Measurements from ENCODE around the gene SEMA3D. TPM values are rescaled to one million over a fixed set of nuclear protein-coding genes. Genes with fewer than 3 reads are reported as not detected.

The SEMA3D gene
- total and polyA plus RNA-seq, 4 donors = 0.53 to 49.0 (median 2.6) TPM

DNA sequence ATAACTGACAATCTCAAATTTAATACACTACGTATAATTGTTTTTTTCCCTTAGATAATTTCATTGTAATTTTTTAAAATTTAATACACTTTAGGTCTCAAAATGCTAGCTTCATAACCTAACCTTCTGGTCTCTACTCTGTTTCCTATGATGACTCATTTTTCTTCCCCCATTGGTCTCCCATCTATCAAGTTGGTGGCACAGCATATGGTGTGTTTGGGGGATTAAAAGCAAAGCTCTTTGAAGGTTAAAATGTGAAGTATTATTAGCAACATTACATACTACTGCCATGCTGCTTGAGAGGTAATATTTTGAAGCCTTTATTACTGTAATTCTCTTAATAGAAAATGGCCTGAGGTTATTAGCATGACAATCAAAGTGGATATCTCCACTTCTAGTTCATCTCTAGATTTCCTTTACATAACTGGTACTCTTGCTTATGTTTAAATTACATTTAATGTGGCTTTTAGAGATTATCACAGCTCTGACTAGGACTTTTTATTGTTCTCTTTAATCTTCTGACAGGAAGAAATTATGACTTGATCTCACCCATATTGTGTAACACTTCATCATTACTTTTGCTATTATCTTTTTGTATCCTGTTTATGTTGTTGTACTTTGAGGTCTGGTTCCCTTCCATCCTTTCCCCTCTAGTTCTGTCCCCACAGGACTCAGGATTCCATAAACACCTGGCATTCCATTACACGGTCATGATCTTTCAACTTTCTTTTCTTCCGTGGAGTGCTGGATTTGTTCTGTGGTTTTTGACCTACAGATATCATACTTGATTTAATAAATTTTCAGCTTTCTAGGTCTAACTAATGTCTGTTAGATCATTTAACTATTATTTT is 185.1 kb downstream of the SEMA3D start:
- H3K27me3 ChIP-seq (ENCODE audit: control insufficient read depth in 3 of 3, insufficient read depth in 3 of 3, low read length in 2 of 3) = no peaks in the 10 kb centered on the region
- TF ChIP-seq, protein P1, sequence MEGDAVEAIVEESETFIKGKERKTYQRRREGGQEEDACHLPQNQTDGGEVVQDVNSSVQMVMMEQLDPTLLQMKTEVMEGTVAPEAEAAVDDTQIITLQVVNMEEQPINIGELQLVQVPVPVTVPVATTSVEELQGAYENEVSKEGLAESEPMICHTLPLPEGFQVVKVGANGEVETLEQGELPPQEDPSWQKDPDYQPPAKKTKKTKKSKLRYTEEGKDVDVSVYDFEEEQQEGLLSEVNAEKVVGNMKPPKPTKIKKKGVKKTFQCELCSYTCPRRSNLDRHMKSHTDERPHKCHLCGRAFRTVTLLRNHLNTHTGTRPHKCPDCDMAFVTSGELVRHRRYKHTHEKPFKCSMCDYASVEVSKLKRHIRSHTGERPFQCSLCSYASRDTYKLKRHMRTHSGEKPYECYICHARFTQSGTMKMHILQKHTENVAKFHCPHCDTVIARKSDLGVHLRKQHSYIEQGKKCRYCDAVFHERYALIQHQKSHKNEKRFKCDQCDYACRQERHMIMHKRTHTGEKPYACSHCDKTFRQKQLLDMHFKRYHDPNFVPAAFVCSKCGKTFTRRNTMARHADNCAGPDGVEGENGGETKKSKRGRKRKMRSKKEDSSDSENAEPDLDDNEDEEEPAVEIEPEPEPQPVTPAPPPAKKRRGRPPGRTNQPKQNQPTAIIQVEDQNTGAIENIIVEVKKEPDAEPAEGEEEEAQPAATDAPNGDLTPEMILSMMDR (IDR thresholded peaks at IDR 0.05; ENCODE audit: control extremely low read depth, extremely low read depth) = no peak
- H3K9ac ChIP-seq (ENCODE audit: insufficient read depth in 1 of 2, low read length in 2 of 2) = no peak overlapping the region
- H3K27ac ChIP-seq (ENCODE audit: low read depth in 1 of 2, low read length in 1 of 2) = no peak overlapping the region
- WGBS, 2 donors = 73 to 83% methylated on average over 3 of the region's 3 CpGs
- peaks cover 0 to 3% (median 0%) of the 10 kb centered on the region in 5 donors for H3K4me1 ChIP-seq (ENCODE audit: control insufficient read depth in 5 of 5, insufficient read depth in 5 of 5, low read length in 5 of 5)
- ATAC-seq (ENCODE audit: insufficient read depth, low FRiP score) = no peak
- DNase-seq = no peak
- H3K4me3 ChIP-seq = no peak overlapping the region
- no peaks in the 10 kb centered on the region for H3K9me3 ChIP-seq (ENCODE audit: control insufficient read depth in 4 of 4, insufficient read depth in 3 of 4, low read length in 3 of 4)
- peaks cover 0 to 18% (median 7%) of the 10 kb centered on the region in 4 donors for H3K36me3 ChIP-seq (ENCODE audit: control insufficient read depth in 4 of 4, insufficient read depth in 4 of 4, low read length in 4 of 4)

DNA sequence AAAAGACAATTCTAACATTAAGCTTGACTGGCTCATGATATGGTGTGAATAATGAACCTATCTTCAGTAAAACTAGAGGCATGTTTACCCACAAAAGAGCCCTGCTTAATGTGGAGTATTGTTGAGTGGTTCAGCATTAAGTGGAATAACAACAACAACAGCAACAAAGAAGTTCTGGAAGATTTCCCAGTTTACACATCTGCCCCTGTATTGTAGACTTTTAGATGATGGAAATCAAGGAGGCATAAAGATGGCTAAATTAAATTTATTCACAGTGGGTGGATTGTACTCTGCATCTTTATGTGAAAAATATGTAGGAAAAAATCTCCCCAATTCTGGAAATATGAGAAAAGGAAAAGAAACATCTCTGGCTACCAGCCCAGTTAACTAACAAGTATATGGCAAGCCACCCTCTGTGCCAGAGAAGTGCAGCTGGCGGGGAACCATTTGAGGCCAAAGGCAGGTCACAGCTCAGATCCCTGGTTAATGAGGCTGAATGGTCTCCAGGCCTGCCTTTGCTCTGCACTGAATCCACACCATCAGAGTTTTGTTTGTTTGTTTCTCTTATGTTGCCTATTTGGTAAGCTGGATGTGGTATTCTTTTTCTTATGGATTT is 186.0 kb downstream of the SEMA3D start:
- Histone ChIP-seq H3K36me3 (ENCODE audit: control insufficient read depth in 4 of 4, insufficient read depth in 4 of 4, low read length in 4 of 4) (peaks cover 0 to 12% (median 6%) of the 10 kb centered on the region in 4 donors), H3K4me3 (no peak overlapping the region), H3K9ac (ENCODE audit: insufficient read depth in 1 of 2, low read length in 2 of 2) (no peak overlapping the region), H3K27ac (ENCODE audit: low read depth in 1 of 2, low read length in 1 of 2) (no peak overlapping the region), H3K9me3 (ENCODE audit: control insufficient read depth in 4 of 4, insufficient read depth in 3 of 4, low read length in 3 of 4) (no peaks in the 10 kb centered on the region), H3K27me3 (ENCODE audit: control insufficient read depth in 3 of 3, insufficient read depth in 3 of 3, low read length in 2 of 3) (no peaks in the 10 kb centered on the region), H3K4me1 (ENCODE audit: control insufficient read depth in 5 of 5, insufficient read depth in 5 of 5, low read length in 5 of 5) (peaks cover 0 to 3% (median 0%) of the 10 kb centered on the region in 5 donors)
- WGBS, 2 donors = 81 to 90% methylated on average over 1 of the region's 1 CpG
- DNase-seq = peak in 1 of 3 donors; percentile 45
- ATAC-seq (ENCODE audit: insufficient read depth, low FRiP score) = no peak
- TF ChIP-seq, protein P1 (IDR thresholded peaks at IDR 0.05; ENCODE audit: control extremely low read depth, extremely low read depth) = no peak

DNA sequence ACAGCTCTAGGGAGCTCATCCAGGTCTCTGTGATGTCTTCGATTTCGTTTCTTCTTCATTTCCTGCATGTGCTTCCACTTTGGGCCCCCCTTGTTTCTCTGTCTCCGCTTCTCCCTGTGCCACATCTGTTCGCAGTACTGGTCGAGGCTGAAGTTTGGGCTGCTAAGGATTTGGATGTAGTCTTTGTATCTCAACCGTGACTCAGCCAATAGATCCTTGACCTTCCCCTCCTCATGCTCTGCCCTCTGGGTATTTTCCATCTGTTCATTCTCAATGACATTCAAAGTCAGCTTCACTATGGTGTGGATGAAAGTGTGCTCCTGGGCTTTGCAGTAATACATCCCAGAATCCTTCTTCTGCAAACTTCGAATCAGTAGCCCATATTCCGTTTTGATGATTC is 187.4 kb downstream of the SEMA3D start:
- no peaks in the 10 kb centered on the region for H3K9me3 ChIP-seq (ENCODE audit: control insufficient read depth in 4 of 4, insufficient read depth in 3 of 4, low read length in 3 of 4)
- ATAC-seq (ENCODE audit: insufficient read depth, low FRiP score) (no peak), DNase-seq (no peak)
- TF ChIP-seq, protein P1 (IDR thresholded peaks at IDR 0.05; ENCODE audit: control extremely low read depth, extremely low read depth) = no peak
- peaks cover 0 to 12% (median 4%) of the 10 kb centered on the region in 4 donors for H3K36me3 ChIP-seq (ENCODE audit: control insufficient read depth in 4 of 4, insufficient read depth in 4 of 4, low read length in 4 of 4)
- H3K4me1 ChIP-seq (ENCODE audit: control insufficient read depth in 5 of 5, insufficient read depth in 5 of 5, low read length in 5 of 5) = peaks cover 0 to 2% (median 0%) of the 10 kb centered on the region in 5 donors
- WGBS, 2 donors = 91% methylated on average over 8 of the region's 8 CpGs
- no peaks in the 10 kb centered on the region for H3K27me3 ChIP-seq (ENCODE audit: control insufficient read depth in 3 of 3, insufficient read depth in 3 of 3, low read length in 2 of 3)
- no peak overlapping the region for H3K27ac ChIP-seq (ENCODE audit: low read depth in 1 of 2, low read length in 1 of 2)
- H3K9ac ChIP-seq (ENCODE audit: insufficient read depth in 1 of 2, low read length in 2 of 2) = no peak overlapping the region
- no peak overlapping the region for H3K4me3 ChIP-seq
